ENCODE measurements around the gene SOX13. TPM values are rescaled to one million over a fixed set of nuclear protein-coding genes. Genes with fewer than 3 reads are reported as not detected.

Gene SOX13
- total RNA-seq, 4 donors from 2014 or later: 12.1 to 34.1 (median 33.4) TPM

- H3K27me3 ChIP-seq: peaks cover 29% of the 10 kb centered on the region
- no peak overlapping the region for H3K4me3 ChIP-seq
- peaks cover 5 to 9% (median 6%) of the 10 kb centered on the region in 4 donors for H3K4me1 ChIP-seq
- H3K36me3 ChIP-seq: no peaks in the 10 kb centered on the region
- H3K9me3 ChIP-seq: no peaks in the 10 kb centered on the region
- WGBS, 2 donors (ENCODE audit: low coverage in 1 of 2): 87% methylated on average over 5 of the region's 5 CpGs; no CpG with 5 or more reads in 1 of the 2 donors
- intact Hi-C loops (cut with DNase I; ENCODE audit: low total_unique reads): no loop called here
- in situ Hi-C loops (cut with MboI; ENCODE audit: low pct_ligation_motif_present in 1 of 4, low pct_unique_long_range_greater_than_20kb in 1 of 4, low sequenced_read_pairs in 3 of 4): no loop called here
- H3K27ac ChIP-seq: no peak overlapping the region
- DNase-seq: no peak
- TF ChIP-seq POLR2A (IDR thresholded peaks at IDR 0.05) (no peak), EP300 (IDR thresholded peaks at IDR 0.05; ENCODE audit: low read depth) (no peak), CTCF (IDR thresholded peaks at IDR 0.05) (no peak), POLR2AphosphoS5 (IDR thresholded peaks at IDR 0.05) (no peak)
These were observed 80.8 kb downstream of the SOX13 start for GRCh38 chr1:204153667-204154066.

- intact Hi-C loops (cut with DNase I; ENCODE audit: low total_unique reads): no loop called here
- 90% methylated on average over 15 of the region's 15 CpGs; no CpG with 5 or more reads in 1 of the 2 donors for WGBS, 2 donors (ENCODE audit: low coverage in 1 of 2)
- TF ChIP-seq EP300 (IDR thresholded peaks at IDR 0.05; ENCODE audit: low read depth) (no peak), CTCF (IDR thresholded peaks at IDR 0.05) (no peak), POLR2AphosphoS5 (IDR thresholded peaks at IDR 0.05) (no peak), POLR2A (IDR thresholded peaks at IDR 0.05) (no peak)
- H3K4me1 ChIP-seq: peaks cover 5 to 9% (median 6%) of the 10 kb centered on the region in 4 donors
- H3K4me3 ChIP-seq: no peak overlapping the region
- in situ Hi-C loops (cut with MboI; ENCODE audit: low pct_ligation_motif_present in 1 of 4, low pct_unique_long_range_greater_than_20kb in 1 of 4, low sequenced_read_pairs in 3 of 4): no loop called here
- no peaks in the 10 kb centered on the region for H3K9me3 ChIP-seq
- H3K36me3 ChIP-seq: no peaks in the 10 kb centered on the region
- peaks cover 29% of the 10 kb centered on the region for H3K27me3 ChIP-seq
- DNase-seq: no peak
- H3K27ac ChIP-seq: no peak overlapping the region
These were observed 81.8 kb downstream of the SOX13 start for GRCh38 chr1:204154568-204155255.

GRCh38 chr1:204155881-204156280 lies 83.0 kb downstream of the SOX13 start:
- TF ChIP-seq POLR2AphosphoS5 (IDR thresholded peaks at IDR 0.05) (no peak), POLR2A (IDR thresholded peaks at IDR 0.05) (no peak), CTCF (IDR thresholded peaks at IDR 0.05) (no peak), EP300 (IDR thresholded peaks at IDR 0.05; ENCODE audit: low read depth) (no peak)
- Histone ChIP-seq H3K4me1 (peaks cover 5 to 9% (median 6%) of the 10 kb centered on the region in 4 donors), H3K27ac (no peak overlapping the region), H3K27me3 (peaks cover 28% of the 10 kb centered on the region), H3K9me3 (no peaks in the 10 kb centered on the region), H3K36me3 (no peaks in the 10 kb centered on the region), H3K4me3 (no peak overlapping the region)
- in situ Hi-C loops (cut with MboI; ENCODE audit: low pct_ligation_motif_present in 1 of 4, low pct_unique_long_range_greater_than_20kb in 1 of 4, low sequenced_read_pairs in 3 of 4): no loop called here
- intact Hi-C loops (cut with DNase I; ENCODE audit: low total_unique reads): no loop called here
- 74% methylated on average over 10 of the region's 10 CpGs; no CpG with 5 or more reads in 1 of the 2 donors for WGBS, 2 donors (ENCODE audit: low coverage in 1 of 2)
- DNase-seq: no peak

GRCh38 chr1:204157962-204158361 lies 85.0 kb downstream of the SOX13 start:
- H3K9me3 ChIP-seq: no peaks in the 10 kb centered on the region
- H3K27ac ChIP-seq: no peak overlapping the region
- 57 to 65% methylated on average over 6 of the region's 6 CpGs for WGBS, 2 donors (ENCODE audit: low coverage in 1 of 2)
- peaks cover 0 to 5% (median 0%) of the 10 kb centered on the region in 4 donors for H3K4me1 ChIP-seq
- TF ChIP-seq CTCF (IDR thresholded peaks at IDR 0.05) (no peak), POLR2AphosphoS5 (IDR thresholded peaks at IDR 0.05) (no peak), EP300 (IDR thresholded peaks at IDR 0.05; ENCODE audit: low read depth) (no peak), POLR2A (IDR thresholded peaks at IDR 0.05) (no peak)
- in situ Hi-C loops (cut with MboI; ENCODE audit: low pct_ligation_motif_present in 1 of 4, low pct_unique_long_range_greater_than_20kb in 1 of 4, low sequenced_read_pairs in 3 of 4): no loop called here
- no peaks in the 10 kb centered on the region for H3K36me3 ChIP-seq
- intact Hi-C loops (cut with DNase I; ENCODE audit: low total_unique reads): no loop called here
- no peak overlapping the region for H3K4me3 ChIP-seq
- H3K27me3 ChIP-seq: peaks cover 19% of the 10 kb centered on the region
- DNase-seq: no peak

Measured in transverse colon (tissue), 4 donors.